ENCODE results near the gene TAC4.

Gene TAC4, protein sequence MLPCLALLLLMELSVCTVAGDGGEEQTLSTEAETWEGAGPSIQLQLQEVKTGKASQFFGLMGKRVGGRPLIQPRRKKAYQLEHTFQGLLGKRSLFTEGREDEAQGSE

DNA sequence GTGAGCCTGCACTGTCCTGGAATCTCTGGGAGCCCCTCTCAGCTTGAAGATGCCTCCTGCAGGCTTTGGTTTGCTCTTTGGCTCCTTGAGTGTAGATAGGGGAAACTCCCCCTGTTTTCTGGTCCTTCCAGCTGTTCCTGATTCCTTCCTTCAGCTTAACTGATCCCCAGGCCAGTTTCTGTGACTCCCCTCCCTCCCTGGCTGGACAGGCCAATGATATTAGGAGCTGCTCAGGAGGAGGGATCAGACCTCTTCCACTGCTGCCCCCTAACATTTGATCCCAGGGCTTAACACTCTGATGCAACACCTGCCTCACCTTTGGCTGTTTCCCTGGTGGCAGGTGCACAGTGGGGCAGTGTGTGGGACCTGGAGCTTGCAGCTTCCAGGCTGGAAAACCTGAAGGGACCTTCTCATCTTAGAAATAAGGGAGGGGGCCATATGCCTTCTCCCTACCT is at the start of gene TAC4:
TSS of gene TAC4 (minus strand) at position 51 of the 455 bp plus-strand sequence. CDS start 52 bp downstream, outside the sequence.
- TF ChIP-seq, protein P1, sequence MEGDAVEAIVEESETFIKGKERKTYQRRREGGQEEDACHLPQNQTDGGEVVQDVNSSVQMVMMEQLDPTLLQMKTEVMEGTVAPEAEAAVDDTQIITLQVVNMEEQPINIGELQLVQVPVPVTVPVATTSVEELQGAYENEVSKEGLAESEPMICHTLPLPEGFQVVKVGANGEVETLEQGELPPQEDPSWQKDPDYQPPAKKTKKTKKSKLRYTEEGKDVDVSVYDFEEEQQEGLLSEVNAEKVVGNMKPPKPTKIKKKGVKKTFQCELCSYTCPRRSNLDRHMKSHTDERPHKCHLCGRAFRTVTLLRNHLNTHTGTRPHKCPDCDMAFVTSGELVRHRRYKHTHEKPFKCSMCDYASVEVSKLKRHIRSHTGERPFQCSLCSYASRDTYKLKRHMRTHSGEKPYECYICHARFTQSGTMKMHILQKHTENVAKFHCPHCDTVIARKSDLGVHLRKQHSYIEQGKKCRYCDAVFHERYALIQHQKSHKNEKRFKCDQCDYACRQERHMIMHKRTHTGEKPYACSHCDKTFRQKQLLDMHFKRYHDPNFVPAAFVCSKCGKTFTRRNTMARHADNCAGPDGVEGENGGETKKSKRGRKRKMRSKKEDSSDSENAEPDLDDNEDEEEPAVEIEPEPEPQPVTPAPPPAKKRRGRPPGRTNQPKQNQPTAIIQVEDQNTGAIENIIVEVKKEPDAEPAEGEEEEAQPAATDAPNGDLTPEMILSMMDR (IDR thresholded peaks at IDR 0.05; ENCODE audit: low read depth, low read length, missing control alignments): no peak

DNA sequence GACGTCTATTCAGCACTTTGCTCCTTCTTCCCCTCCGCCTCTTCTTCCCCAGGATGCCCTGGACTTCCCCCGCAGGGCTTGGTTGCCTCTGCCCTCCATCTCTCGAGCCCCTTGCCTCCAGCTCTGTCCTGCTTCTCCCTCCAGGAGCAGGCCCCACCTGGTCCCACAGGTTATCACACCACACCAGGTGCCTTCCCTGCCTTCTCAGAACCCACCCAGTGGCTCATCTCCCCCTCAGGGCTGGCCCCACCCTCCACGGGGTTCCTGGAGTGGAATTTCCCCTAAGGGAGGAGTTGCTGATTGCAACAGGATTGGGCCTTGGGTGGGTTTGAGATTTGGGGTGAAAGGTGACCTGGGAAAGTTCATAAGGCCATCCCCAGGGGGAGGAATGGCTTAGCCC is 49.0 kb upstream of the TAC4 start:
- DNase-seq (ENCODE audit: low read depth): no peak
- H3K4me3 ChIP-seq (ENCODE audit: low read depth, low read length): no peak overlapping the region
- TF ChIP-seq, protein P1 (IDR thresholded peaks at IDR 0.05; ENCODE audit: low read depth, low read length, missing control alignments): no peak

More for the DNA sequence above, at the start of gene TAC4:
- no peak for DNase-seq (ENCODE audit: low read depth)
- no peak within 1 kb of the TSS for H3K4me3 ChIP-seq (ENCODE audit: low read depth, low read length)

DNA sequence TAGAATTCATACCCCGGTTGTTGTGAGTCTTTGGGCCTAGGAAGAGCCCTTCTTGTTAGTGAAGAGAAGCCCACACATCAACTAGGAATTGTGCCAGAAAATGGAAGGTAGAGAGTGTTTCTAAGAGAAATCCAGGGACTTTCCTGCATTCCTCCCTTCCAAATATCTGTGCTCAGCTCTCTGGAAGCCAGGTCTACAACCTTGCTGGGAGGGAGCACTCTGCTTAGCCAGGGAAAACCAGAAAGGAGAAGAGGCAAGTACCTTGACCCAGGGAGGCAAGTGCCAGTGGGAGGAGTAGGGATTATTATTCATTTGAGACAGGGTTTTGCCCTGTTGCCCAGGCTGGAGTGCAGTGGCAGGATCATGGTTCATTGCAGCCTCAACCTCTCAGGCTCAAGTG is 48.4 kb upstream of the TAC4 start:
- TF ChIP-seq, protein P1 (IDR thresholded peaks at IDR 0.05; ENCODE audit: low read depth, low read length, missing control alignments): no peak
- H3K4me3 ChIP-seq (ENCODE audit: low read depth, low read length): no peak overlapping the region
- no peak for DNase-seq (ENCODE audit: low read depth)

DNA sequence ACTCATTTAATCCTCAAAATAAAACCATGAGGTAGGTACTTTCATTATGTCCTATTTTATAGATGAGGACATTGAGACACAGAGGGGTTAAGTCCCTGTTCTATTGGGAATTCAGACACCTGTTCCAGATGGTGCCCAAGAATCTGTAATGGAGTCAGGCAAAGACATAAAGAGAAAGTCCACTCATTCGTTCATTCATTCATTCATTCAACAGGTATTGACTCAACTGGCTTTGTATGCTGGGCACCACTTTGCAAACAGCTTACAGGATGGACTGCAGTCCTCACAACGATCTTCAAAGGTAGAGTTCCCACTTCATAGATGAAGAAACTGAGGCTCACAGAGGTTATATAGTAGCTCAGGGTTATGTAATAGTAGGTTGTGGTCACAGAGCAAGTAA is 47.9 kb upstream of the TAC4 start:
- no peak overlapping the region for H3K4me3 ChIP-seq (ENCODE audit: low read depth, low read length)
- no peak for DNase-seq (ENCODE audit: low read depth)
- TF ChIP-seq, protein P1 (IDR thresholded peaks at IDR 0.05; ENCODE audit: low read depth, low read length, missing control alignments): no peak

DNA sequence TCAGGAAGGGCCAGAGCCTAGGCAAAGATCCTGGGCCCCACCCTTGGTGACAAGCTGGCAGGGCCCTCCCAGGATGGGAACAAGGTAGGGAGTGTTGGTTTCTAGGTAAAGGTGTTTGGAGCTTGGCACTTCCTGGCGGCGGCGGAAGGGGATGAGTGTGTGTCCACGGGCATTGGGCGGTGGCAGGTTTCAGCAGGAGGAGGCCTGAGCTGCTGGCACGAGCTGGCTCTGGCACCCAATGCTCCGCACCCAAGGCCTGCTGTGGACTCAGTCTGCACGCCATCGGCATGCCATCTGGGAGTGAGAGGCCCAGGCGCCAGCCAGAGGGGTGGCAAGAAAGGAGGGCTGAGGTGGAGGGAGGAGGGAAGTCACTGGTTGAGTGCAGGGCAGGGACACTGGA is 46.9 kb upstream of the TAC4 start:
- H3K4me3 ChIP-seq (ENCODE audit: low read depth, low read length): no peak overlapping the region
- TF ChIP-seq, protein P1 (IDR thresholded peaks at IDR 0.05; ENCODE audit: low read depth, low read length, missing control alignments): no peak
- DNase-seq (ENCODE audit: low read depth): no peak

DNA sequence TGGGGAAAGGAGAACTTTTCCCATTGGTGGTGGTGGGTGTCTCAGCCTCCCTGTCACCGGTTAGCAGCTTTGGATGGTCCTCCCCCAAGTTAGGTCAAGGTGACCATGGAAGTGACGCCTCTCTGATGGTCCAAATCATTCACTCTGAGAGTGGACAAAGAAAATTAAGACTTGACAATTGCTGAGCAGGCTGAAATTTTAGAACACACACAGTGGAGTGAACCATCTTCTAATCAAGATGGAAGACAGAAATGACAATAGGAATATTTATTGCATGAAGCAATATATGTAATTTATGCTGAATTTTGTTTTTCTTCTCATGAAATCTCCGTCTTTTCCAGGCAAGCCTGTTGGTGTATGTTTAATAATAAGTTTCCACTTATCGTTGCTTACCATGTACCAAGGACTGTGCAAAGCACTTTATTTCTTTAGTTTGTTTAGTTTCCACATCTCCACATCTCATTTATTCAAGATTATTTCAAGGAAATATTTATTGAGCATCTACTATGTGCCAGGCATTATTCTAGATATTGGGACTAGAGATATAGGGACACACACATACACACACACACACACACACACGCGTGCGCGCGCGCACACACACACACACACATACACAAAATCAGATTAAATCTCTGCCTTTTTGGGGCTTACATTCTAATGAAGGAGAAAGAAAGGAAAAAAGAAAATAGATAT is 44.0 kb upstream of the TAC4 start:
- DNase-seq (ENCODE audit: low read depth): no peak
- no peak overlapping the region for H3K4me3 ChIP-seq (ENCODE audit: low read depth, low read length)
- TF ChIP-seq, protein P1 (IDR thresholded peaks at IDR 0.05; ENCODE audit: low read depth, low read length, missing control alignments): no peak

DNA sequence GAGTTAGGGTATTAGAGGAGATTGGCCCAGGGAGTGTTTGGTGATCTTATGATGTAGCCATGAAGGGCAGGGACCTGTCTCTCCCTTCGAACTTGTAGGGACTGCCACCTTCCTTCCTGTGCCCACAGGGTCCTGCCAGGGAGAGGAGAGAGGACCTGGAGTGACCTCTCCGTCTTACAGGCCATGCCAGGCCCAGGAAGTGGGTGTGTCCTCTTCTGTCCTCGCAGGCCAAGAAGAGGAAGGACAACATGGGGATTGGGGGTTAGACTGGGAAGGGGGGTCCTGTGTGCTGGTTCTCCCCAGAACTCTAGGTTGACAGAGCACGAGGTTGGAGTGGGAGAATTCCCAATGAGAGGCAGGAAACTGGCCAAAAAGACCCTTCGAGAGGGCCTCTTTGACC is 43.4 kb upstream of the TAC4 start:
- no peak overlapping the region for H3K4me3 ChIP-seq (ENCODE audit: low read depth, low read length)
- no peak for DNase-seq (ENCODE audit: low read depth)
- TF ChIP-seq, protein P1 (IDR thresholded peaks at IDR 0.05; ENCODE audit: low read depth, low read length, missing control alignments): no peak
